Panc1 (cell line): Measurements from ENCODE around the gene ATP6V0B.

ENCODE experiments used
- SIN3A ChIP-seq: IDR thresholded peaks from 2 replicates; pipeline ENCODE4 v1.6.1; 2012; ENCODE audit warnings: low read depth, mild to moderate bottlenecking, low read length, moderate library complexity, borderline replicate concordance; ENCODE audit not compliant: insufficient read depth
- TF ChIP-seq, protein P1 (sequence below): fragments of 450-650 bp; IDR thresholded peaks from 2 replicates; pipeline ENCODE4 v1.5.1; 2017; ENCODE audit warnings: mild to moderate bottlenecking
- TF ChIP-seq, protein P2 (sequence below), 2 experiments: IDR thresholded peaks; 2 replicates each; pipeline ENCODE4 v1.6.1; 2011 to 2012; ENCODE audit warnings: low read depth in 2 of 2, control low read depth in 1 of 2, low read length in 1 of 2, mild to moderate bottlenecking in 1 of 2, moderate library complexity in 1 of 2; ENCODE audit not compliant: insufficient read depth in 1 of 2

DNA sequence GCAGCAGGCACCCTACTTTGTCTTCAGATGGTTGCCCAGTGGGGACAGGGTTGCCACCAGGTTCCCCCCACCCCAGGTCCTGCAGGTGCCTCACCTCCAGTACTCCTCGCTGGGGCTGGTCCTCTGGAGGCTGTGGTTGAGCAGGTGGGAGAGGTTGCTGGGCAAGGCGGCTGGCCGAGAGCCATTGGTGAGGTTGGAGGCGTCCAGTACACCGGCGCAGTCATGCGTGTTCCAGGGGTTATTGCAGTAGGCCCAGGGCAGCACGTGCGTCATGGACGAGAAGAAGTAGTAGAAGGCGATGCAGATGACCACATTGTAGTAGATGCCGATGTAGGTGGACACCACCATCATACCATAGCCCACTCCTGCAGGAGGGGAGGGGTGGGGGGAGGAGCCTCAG is 33.5 kb downstream of the ATP6V0B start:
- TF ChIP-seq, protein P1, sequence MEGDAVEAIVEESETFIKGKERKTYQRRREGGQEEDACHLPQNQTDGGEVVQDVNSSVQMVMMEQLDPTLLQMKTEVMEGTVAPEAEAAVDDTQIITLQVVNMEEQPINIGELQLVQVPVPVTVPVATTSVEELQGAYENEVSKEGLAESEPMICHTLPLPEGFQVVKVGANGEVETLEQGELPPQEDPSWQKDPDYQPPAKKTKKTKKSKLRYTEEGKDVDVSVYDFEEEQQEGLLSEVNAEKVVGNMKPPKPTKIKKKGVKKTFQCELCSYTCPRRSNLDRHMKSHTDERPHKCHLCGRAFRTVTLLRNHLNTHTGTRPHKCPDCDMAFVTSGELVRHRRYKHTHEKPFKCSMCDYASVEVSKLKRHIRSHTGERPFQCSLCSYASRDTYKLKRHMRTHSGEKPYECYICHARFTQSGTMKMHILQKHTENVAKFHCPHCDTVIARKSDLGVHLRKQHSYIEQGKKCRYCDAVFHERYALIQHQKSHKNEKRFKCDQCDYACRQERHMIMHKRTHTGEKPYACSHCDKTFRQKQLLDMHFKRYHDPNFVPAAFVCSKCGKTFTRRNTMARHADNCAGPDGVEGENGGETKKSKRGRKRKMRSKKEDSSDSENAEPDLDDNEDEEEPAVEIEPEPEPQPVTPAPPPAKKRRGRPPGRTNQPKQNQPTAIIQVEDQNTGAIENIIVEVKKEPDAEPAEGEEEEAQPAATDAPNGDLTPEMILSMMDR = no peak
- TF ChIP-seq, protein P2, sequence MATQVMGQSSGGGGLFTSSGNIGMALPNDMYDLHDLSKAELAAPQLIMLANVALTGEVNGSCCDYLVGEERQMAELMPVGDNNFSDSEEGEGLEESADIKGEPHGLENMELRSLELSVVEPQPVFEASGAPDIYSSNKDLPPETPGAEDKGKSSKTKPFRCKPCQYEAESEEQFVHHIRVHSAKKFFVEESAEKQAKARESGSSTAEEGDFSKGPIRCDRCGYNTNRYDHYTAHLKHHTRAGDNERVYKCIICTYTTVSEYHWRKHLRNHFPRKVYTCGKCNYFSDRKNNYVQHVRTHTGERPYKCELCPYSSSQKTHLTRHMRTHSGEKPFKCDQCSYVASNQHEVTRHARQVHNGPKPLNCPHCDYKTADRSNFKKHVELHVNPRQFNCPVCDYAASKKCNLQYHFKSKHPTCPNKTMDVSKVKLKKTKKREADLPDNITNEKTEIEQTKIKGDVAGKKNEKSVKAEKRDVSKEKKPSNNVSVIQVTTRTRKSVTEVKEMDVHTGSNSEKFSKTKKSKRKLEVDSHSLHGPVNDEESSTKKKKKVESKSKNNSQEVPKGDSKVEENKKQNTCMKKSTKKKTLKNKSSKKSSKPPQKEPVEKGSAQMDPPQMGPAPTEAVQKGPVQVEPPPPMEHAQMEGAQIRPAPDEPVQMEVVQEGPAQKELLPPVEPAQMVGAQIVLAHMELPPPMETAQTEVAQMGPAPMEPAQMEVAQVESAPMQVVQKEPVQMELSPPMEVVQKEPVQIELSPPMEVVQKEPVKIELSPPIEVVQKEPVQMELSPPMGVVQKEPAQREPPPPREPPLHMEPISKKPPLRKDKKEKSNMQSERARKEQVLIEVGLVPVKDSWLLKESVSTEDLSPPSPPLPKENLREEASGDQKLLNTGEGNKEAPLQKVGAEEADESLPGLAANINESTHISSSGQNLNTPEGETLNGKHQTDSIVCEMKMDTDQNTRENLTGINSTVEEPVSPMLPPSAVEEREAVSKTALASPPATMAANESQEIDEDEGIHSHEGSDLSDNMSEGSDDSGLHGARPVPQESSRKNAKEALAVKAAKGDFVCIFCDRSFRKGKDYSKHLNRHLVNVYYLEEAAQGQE (IDR thresholded peaks at IDR 0.05; ENCODE audit: insufficient read depth in 1 of 2, low read depth in 2 of 2, low read length in 1 of 2) = no peak
- TF ChIP-seq SIN3A = no peak
